HUDEP-2 (cell line): ENCODE data around the gene WIPI1.

Experiments
- DNase-seq, 76 experiments: peaks; one replicate each; lab custom pipeline; 2025; ENCODE audit not compliant: unreplicated experiment in 76 of 76; lab: John Stamatoyannopoulos, UW

WIPI1 gene

DNA sequence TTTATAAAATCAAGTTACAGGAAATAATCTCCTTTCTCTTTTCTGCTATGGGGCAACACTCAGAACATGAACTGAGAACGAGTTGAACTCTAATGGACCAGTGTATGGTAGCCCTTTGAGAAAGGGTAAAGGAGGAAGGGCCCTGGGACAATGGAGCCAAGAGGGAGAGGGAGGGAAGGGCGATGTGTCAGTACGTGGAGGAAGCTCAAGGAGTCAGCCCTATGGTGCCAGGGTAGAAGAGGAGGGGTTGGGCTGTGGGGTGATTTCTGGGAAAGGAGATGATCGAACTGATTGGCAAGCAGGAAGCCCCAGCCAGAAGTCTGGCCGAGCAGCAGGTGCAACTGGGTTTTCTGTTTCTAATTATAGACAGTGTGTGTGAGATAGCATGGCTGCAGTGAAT is 4.3 kb upstream of the WIPI1 start:
- DNase-seq, result peak in 60 of 76 experiments; percentile 8 to 75 (median 40)

DNA sequence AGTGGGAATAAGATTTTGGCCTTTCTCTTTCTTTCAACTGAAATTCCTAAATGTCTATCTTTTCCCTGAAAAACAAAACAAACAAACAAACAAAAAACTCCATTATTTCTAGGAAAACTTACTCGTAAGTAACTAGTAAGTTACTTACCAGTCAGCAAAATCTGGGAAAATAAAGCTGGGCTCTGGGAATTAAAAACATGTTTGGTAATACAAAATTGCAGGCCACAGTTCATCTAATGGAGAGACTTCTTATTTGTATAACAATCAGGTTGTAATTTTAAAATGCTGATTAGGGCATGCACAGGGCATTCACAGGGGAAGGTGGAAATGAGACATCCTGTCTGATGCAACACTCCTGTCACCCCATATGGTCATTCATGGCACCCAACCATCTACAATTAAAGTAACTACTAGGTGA is 3.8 kb upstream of the WIPI1 start:
- peak in 1 of 76 experiments; percentile 12 for DNase-seq

DNA sequence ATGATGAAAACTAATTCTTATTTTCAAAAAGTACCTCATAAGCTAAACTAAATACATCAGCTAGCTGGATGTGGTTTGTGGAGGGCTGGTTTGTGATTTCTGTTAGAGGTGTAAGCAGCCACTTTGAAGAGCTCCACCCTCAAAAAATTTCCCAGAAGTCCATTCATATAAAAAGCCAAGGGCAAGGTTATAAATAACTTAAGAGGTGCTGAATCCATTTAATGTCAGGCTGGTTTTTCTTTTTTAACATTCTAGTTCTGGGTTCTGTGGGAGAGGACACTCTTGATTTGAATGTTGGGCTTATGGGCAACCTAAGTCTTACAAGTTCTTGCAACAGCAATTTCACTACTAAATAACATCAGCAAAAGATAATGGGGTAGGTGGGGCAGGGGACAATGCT is 3.4 kb upstream of the WIPI1 start:
- DNase-seq, result no peak

DNA sequence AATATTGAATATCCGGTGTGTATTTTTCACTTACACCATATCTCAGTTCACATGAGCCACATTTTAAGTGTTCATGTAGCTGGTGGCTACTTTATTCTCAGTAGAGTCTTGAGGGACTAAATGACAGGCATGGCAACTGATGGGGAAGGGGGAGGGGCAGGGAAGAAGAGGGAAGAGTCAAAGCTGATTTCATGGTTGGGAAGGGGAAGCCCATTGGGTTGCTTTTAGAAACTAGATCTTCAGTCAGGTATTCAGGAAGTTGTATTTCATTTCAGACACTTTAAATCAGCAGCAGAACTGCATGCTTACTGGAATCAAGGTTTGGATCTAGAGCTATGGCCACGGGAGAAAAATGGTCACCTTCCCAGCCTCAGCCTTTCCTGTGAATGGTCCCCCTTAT is 2.9 kb upstream of the WIPI1 start:
- no peak for DNase-seq

DNA sequence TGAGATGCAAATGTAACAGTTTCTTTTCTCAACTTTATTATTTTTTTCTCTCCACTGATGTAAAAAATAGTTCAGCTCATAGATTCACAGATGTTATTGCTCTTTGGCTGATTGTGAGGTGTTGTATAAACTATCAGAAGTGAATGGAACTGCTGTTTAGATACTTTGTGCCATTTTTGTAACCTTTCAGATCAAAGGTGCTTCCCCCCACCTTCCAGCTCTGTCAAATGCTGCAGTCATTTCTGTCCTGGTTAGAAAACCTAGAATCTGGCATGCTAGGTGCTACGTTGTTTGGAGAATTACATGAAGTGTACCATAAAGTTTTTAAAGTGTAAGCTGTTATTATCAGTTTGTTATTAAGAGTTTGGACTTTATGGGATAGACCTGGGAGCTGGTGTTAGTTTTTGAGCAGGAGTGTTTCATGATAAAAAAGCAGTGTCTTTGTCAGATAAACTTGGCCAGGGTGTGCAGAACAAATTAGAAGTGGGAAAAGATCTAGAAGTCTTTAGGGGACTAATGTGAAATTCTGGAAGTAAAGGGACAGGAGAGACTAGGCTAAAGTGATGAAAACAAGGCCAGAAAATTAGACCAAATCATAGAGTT is 1.8 kb upstream of the WIPI1 start:
- peak in 6 of 76 experiments; percentile 1 to 37 (median 11) for DNase-seq

DNA sequence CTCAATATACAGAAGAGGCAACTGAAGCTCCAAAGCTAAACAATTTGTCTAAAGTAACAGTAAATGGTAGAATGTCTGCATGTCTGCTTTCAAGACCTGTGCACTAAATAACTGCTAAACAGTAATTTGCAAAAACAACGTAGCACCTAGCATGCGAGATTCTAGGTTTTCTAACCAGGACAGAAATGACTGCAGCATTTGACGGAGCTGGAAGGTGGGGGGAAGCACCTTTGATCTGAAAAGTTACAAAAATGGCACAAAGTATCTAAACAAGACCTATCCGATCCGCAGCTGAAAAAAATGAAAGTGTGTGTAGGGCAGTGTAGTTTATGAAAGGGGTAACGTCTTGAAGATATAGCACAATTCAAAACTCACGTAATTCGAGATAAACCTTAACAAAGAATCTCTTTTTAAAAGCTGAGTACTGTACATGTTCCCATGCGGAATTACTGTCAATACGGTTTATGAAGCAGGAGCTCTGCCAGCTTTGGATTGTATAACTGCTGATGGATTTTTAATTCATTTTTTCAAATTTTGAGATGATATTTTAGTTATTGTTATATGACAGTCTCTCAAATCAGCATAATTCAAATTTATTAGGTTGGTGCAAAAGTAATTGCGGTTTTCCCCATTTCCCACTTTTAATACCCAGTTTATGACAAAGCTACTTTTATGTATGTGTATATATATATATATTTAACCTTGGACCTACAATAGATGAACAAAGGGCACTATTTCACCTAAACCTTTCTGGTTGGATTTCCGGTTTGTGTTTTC is 1.2 kb upstream of the WIPI1 start:
- peak in 5 of 76 experiments; percentile 32 to 46 (median 40) for DNase-seq

DNA sequence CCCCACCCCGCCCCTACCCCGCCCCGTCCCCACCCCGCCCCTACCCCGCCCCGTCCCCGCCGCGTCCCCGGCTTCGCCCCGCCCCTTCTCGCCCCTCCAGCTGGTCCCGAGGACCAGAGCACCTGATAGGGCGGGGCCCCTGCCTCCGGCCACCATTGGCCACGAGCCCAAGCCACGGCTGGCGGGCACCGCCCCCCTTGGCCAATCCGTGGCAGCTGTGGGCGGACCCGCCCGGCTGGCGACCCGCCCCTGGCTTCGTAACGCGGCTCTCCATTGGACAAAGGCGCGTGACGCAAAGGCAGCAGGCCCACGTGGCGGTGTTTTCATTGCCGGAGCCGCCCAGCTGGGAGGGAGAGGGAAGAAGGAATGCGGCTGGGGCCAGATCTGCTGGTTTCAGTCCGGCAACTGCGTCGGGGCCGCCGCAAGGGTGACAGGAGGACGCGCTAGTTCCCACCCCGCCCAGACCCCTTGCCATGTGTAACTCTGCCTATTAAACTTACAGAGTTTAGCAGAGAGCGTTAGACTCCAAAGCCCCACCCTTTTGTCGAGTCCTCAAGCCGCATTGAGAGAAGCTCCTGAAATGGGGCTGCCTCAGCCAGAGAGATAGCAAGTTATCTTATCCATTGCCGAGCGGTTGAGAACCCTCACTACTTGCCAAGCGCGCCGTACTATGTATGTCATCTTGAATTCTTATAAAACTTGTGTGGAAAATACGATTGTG is 403 bp upstream of the WIPI1 start:
- DNase-seq, result peak in 75 of 76 experiments; percentile 64 to 99 (median 96)

GRCh38 chr17:68456339-68457167 is 743 bp downstream of the WIPI1 start:
- peak in 30 of 76 experiments; percentile 2 to 46 (median 16) for DNase-seq

- no peak for DNase-seq
Observed at GRCh38 chr17:68455901-68456338, 1.4 kb downstream of the WIPI1 start.

DNA sequence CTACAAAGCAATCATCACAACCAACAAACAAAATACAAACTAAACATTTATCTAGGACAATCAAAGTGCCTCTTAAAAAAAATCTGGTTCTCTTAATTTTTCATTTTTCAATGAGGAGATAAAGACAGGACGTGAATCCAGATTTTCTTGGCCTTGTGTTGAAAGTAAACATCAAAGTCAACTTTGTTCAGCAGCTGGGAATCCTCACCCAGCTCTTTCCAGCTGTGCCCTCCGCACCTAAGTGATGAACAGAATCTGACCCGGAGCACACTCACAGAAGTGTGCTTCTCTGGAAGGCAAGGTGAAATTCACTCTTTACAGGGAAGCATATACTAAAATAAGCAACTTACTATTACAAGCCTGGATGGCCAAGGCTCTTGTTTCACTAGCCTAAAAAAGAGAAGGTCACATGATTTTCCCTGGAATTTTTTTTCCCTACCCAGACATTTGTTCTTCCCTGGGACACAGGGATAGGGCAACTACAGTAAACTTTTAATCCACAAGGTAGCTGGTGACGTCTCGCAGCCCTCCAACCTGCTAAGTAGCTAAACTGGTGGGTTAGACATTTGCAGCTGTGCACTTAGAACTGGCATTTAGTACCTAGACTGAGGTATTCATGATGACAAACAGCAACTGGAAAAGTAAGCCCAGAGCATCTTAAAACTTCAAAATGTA is 3.2 kb downstream of the WIPI1 start:
- DNase-seq, result no peak

- DNase-seq, result no peak
Observed at GRCh38 chr17:68452724-68453290, 4.5 kb downstream of the WIPI1 start.

DNA sequence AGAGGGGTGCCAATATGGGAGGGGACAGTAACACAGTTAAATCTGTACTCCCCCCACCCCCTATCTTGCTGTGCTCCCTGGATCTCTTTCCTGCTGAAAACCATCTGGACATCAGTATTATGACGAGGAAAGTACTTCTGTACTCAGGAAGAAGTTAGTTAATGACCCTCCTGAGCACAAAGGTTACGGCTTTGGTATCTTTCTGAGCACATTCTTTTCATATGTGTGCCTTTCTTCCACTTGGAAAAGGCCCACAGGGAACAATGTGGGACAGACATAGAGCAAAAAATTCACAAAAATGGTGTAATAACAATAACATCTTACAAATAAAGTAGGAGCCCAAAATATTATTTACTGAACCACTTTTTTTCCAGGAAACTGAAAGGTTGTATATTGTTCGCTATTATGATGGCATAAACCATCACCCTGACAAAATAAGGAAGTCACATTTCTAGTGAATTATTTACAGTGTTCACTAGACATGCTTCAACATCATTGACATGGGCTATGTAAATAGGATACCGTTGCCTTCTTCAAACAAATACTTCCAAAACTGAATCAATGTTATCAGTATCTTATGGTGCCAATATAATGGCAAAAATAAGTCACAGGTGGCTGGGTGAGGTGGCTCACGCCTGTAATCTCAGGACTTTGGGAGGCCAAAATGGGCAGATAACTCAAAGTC is 5.5 kb downstream of the WIPI1 start:
- no peak for DNase-seq

DNA sequence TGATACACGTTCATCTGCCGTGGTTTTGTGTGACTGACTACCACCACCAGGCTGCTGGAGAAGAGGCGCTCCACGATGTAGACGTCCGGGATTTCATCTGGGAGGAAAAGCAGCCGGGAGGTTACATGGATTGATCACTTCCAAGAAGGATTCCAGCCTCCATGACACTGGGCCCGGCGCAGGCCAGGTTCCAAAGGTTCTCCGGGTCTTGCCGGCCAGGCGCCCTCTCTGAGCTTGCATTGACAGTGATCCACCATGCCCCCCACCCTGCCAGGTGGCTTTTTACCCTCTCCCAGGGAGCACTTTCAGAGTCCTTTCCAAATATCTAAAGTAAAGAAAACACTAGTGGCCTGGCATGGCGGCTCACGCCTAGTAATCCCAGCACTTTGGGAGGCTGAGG is 6.5 kb downstream of the WIPI1 start:
- DNase-seq, result no peak

- DNase-seq, result no peak
Observed at GRCh38 chr17:68450391-68450790, 6.9 kb downstream of the WIPI1 start.

DNA sequence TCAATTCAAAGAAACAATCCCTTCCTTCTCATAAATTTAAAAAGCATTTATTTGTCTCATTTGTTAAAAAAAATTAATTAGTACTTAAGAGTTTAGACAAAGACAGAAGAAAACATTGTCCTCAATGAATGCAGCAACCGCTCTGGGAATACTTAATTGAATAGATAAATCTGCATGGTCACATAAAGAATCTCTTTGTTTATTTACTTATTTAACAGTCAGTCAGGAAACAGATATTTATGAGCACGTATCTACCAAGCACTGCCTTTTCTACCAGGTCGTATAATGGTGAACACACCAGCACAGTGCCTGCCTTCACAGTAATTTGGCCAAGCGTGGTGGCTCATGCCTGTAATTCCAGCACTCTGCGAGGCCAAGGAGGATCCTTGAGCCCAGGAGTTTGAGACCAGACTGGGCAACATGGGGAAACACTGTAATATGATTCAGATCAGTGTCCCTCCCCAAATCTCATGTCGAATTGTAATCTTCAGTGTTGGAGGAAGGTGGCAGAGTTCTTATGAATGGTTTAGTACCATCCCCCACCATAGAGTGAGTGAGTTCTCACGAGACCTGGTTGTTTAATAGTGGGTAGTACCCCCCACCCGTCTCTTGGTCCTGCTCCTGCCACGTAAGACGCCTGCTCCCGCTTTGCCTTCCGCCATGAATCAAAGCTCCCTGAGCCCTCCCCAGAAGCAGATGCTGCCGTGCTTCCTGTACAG is 8.1 kb downstream of the WIPI1 start:
- no peak for DNase-seq

GRCh38 chr17:68446626-68447041 is 10.7 kb downstream of the WIPI1 start:
- peak in 35 of 76 experiments; percentile 4 to 45 (median 21) for DNase-seq

DNA sequence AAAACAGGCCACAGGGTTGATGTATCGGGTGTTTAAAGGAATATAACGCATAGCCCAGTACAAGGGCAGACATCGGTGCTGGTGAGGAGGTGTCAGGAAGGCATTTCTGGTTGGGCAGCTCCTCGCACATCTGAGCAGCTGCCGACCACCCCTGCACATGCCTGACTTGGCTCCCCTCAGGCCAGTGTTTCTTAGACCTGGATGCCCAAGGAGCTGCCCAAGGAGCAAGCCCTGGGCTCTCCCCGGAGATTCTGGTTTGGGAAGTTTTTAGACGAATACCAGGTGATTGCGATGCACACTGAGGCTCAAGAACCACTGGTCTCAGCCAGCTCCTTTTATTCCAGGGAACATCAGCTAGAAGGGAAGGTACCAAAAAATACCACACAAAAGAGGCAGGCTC is 11.6 kb downstream of the WIPI1 start:
- DNase-seq, result no peak

DNA sequence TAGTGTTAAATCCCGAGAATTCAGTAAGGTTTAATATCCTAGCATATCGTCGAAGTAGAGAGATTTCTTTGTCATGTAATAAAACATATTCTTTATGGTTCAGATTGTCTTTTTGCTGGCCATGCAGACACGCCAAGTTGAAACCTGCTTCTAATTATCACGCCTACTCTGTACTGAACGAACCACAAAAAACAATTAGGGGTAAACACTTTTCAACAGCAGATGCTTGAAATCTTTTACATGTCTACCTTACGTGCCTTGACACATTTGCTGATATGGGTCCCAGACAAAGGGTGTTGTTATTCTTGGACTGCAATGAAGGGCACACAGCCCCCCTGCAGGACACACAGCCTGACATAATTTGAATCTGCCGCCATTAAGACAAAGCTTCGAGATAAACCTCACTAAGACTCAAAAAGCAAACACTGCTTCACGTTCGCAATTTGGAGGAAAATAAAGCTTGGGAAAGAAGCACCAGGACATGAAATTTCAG is 13.3 kb downstream of the WIPI1 start:
- no peak for DNase-seq
